Hepatocyte (in vitro differentiated cells): ENCODE measurements around the gene SP8. TPM values are rescaled to one million over a fixed set of nuclear protein-coding genes. Genes with fewer than 3 reads are reported as not detected.

Experiments
- DNase-seq: peaks from one replicate; pipeline ENCODE4 v3.0.0-alpha.2; 2016; ENCODE audit warnings: low spot score
- H2AFZ ChIP-seq: fragments of 200-600 bp; sonication (generic); 2 replicates; pipeline ENCODE4 v1.6.0; 2016; ENCODE audit warnings: antibody characterized with exemption, mild to moderate bottlenecking
- H3K27ac ChIP-seq: fragments of 200-600 bp; sonication (generic); 2 replicates; pipeline ENCODE4 v1.5.1; 2016; ENCODE audit warnings: mild to moderate bottlenecking
- H3K27me3 ChIP-seq: fragments of 200-600 bp; sonication (generic); 2 replicates; pipeline ENCODE4 v1.6.1; 2016
- H3K36me3 ChIP-seq: fragments of 200-600 bp; sonication (generic); replicated peaks from 2 replicates; pipeline ENCODE4 v1.5.1; 2016; ENCODE audit warnings: low read depth; ENCODE audit not compliant: insufficient read depth
- H3K4me1 ChIP-seq: fragments of 200-600 bp; sonication (generic); 2 replicates; pipeline ENCODE4 v1.5.1; 2016; ENCODE audit warnings: mild to moderate bottlenecking, moderate library complexity; ENCODE audit not compliant: insufficient read depth
- H3K4me2 ChIP-seq: fragments of 200-600 bp; sonication (generic); 2 replicates; pipeline ENCODE4 v1.6.0; 2016
- H3K4me3 ChIP-seq: fragments of 200-600 bp; sonication (generic); 2 replicates; pipeline ENCODE4 v1.5.1; 2016; ENCODE audit warnings: mild to moderate bottlenecking
- H3K79me2 ChIP-seq: fragments of 200-600 bp; sonication (generic); 2 replicates; pipeline ENCODE4 v1.6.0; 2017; ENCODE audit warnings: mild to moderate bottlenecking
- H3K9me2 ChIP-seq: fragments of 200-600 bp; sonication (generic); replicated peaks from 2 replicates; pipeline ENCODE4 v1.6.0; 2017; ENCODE audit warnings: mild to moderate bottlenecking; ENCODE audit not compliant: insufficient read depth
- H3K9me3 ChIP-seq: fragments of 200-600 bp; sonication (generic); 2 replicates; pipeline ENCODE4 v1.5.1; 2016; ENCODE audit warnings: low read depth, mild to moderate bottlenecking
- H4K20me1 ChIP-seq: fragments of 200-600 bp; sonication (generic); 2 replicates; pipeline ENCODE4 v1.6.0; 2016; ENCODE audit warnings: mild to moderate bottlenecking; ENCODE audit not compliant: insufficient read depth, poor library complexity, severe bottlenecking
- EZH2 ChIP-seq: fragments of 200-600 bp; sonication (generic); IDR thresholded peaks from 2 replicates; pipeline ENCODE4 v1.6.1; 2016; ENCODE audit warnings: antibody characterized with exemption, mild to moderate bottlenecking, borderline replicate concordance
- EZH2phosphoT487 ChIP-seq: fragments of 200-600 bp; sonication (generic); IDR thresholded peaks from one replicate; pipeline ENCODE4 v1.6.1; 2018; ENCODE audit warnings: antibody characterized with exemption, mild to moderate bottlenecking, low read depth, moderate library complexity; ENCODE audit not compliant: unreplicated experiment, severe bottlenecking
- WGBS: methylation state at CpG from one replicate; pipeline ENCODE4 v1.1.6; 2016; ENCODE audit warnings: low lambda C conversion rate; ENCODE audit errors: missing lambda C conversion rate; 5-methylcytosine and 5-hydroxymethylcytosine counted together
- polyA plus RNA-seq: library from polyadenylated mRNA; unstranded; fragments of >200 nt; fragmentation: Nextera tagmentation; extraction: Ambion mirVana; gene quantifications from 2 replicates; pipeline ENCODE4 v1.2.1, GENCODE V29; 2016
- total RNA-seq: library from RNA; depleted of rRNA; stranded (reverse); fragments of >200 nt; gene quantifications from 2 replicates; pipeline ENCODE4 v1.2.3, GENCODE V29; 2014
- TF ChIP-seq, protein P1 (sequence below): fragments of 200-600 bp; sonication (generic); IDR thresholded peaks from 2 replicates; pipeline ENCODE4 v1.5.1; 2016; ENCODE audit warnings: antibody characterized with exemption, mild to moderate bottlenecking; ENCODE audit not compliant: poor library complexity

Gene SP8
- total and polyA plus RNA-seq, 2 experiments from 2014 or later: 0.04 to 1.0 TPM

DNA sequence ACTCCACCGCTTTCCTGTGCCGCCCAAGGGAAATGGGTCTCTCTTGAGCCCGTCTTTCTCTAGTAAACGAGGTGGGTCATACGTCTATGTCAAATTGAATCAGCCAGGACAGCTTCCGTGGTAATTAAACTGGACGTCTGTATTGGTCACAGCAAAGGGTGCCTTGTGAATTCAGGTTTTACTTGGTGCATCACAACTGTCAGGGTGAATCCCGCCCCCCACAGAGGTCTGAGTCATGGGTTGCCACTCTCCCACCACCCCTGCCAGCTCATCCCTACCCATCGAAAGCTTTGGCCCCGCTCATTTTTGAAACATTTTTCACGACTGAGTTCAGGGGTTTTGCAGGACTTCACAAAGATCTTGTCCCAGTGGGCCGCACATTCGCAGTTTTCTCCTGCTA, 8.0 kb upstream of the SP8 start:
- H3K9me3 ChIP-seq: no peaks in the 10 kb centered on the region
- H3K4me2 ChIP-seq: no peak overlapping the region
- DNase-seq: no peak
- no peak overlapping the region for H2AFZ ChIP-seq
- no peaks in the 10 kb centered on the region for H3K4me1 ChIP-seq
- no peaks in the 10 kb centered on the region for H3K79me2 ChIP-seq
- H3K4me3 ChIP-seq: no peak overlapping the region
- TF ChIP-seq EZH2phosphoT487 (peak; percentile 21), EZH2 (no peak)
- TF ChIP-seq, protein P1, sequence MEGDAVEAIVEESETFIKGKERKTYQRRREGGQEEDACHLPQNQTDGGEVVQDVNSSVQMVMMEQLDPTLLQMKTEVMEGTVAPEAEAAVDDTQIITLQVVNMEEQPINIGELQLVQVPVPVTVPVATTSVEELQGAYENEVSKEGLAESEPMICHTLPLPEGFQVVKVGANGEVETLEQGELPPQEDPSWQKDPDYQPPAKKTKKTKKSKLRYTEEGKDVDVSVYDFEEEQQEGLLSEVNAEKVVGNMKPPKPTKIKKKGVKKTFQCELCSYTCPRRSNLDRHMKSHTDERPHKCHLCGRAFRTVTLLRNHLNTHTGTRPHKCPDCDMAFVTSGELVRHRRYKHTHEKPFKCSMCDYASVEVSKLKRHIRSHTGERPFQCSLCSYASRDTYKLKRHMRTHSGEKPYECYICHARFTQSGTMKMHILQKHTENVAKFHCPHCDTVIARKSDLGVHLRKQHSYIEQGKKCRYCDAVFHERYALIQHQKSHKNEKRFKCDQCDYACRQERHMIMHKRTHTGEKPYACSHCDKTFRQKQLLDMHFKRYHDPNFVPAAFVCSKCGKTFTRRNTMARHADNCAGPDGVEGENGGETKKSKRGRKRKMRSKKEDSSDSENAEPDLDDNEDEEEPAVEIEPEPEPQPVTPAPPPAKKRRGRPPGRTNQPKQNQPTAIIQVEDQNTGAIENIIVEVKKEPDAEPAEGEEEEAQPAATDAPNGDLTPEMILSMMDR: no peak
- H3K27me3 ChIP-seq: peaks cover 96% of the 10 kb centered on the region
- no peaks in the 10 kb centered on the region for H3K36me3 ChIP-seq
- WGBS: 4% methylated on average over 13 of the region's 13 CpGs
- no peaks in the 10 kb centered on the region for H3K9me2 ChIP-seq
- H4K20me1 ChIP-seq: no peaks in the 10 kb centered on the region
- H3K27ac ChIP-seq: no peak overlapping the region

DNA sequence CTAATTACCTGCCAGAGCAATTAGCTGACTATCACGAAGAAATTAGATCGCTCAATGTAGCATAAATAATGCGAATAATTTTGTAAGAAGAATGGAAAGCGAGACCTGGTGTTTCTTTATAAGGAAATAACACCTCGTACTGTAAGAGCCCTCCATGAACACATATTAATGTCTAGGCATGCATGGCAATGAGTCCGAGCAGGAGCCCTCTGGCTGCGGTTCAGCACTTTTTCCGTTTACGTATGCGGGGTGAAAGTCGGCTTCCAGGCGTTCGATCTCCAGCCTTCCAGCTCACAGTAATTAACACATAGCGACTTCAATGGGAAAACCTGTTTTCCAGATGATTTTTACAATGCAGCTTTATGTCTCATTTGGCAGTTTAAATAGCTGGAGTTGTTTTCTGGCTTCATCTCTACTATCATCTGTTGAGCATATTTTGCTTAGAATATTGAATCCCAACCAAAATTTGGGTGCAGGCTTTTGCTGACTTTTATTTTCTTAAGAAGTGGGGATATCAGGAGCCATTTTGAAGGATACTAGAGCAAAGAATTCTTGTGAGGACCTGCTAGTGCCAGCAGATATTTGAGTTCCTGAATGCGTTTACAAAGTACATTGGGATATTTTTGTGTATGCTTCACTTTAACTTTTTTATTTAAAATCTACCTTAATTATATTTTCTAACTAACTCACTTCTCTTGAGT, 7.2 kb upstream of the SP8 start:
- DNase-seq: no peak
- no peaks in the 10 kb centered on the region for H3K79me2 ChIP-seq
- no peak overlapping the region for H3K4me2 ChIP-seq
- no peak overlapping the region for H2AFZ ChIP-seq
- H3K36me3 ChIP-seq: no peaks in the 10 kb centered on the region
- 6% methylated on average over 15 of the region's 15 CpGs for WGBS
- peaks cover 95% of the 10 kb centered on the region for H3K27me3 ChIP-seq
- TF ChIP-seq EZH2 (peak; percentile 91), EZH2phosphoT487 (no peak)
- H4K20me1 ChIP-seq: no peaks in the 10 kb centered on the region
- H3K4me1 ChIP-seq: no peaks in the 10 kb centered on the region
- H3K9me3 ChIP-seq: no peaks in the 10 kb centered on the region
- H3K27ac ChIP-seq: no peak overlapping the region
- H3K4me3 ChIP-seq: no peak overlapping the region
- no peaks in the 10 kb centered on the region for H3K9me2 ChIP-seq

DNA sequence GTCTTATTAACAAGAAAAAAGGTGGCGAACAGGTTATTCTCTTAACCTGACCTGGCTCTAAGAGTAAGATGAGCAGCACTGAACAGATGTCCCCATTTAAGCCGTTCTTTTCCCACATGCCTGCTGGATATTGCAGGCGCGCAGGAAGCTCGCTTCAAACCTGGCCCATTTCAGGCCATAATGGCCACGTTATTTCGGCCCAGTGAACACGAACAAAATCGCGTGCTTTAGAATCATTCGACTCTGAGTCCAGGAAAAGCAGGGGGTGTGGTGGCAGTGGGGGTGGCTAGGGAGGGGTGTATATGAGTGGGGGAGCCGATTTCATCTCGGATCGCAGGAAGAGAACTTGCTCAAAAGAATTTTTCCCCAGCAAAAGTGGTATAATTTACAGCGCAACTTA, 6.6 kb upstream of the SP8 start:
- DNase-seq: no peak
- Histone ChIP-seq H3K27me3 (peaks cover 96% of the 10 kb centered on the region), H3K79me2 (no peaks in the 10 kb centered on the region), H3K4me1 (no peaks in the 10 kb centered on the region), H3K27ac (no peak overlapping the region), H4K20me1 (no peaks in the 10 kb centered on the region), H3K4me2 (no peak overlapping the region), H2AFZ (no peak overlapping the region), H3K9me2 (no peaks in the 10 kb centered on the region), H3K9me3 (no peaks in the 10 kb centered on the region), H3K4me3 (no peak overlapping the region), H3K36me3 (no peaks in the 10 kb centered on the region)
- WGBS: 7% methylated on average over 15 of the region's 15 CpGs
- no peak for TF ChIP-seq EZH2phosphoT487
- no peak for TF ChIP-seq EZH2
- TF ChIP-seq, protein P1: no peak

DNA sequence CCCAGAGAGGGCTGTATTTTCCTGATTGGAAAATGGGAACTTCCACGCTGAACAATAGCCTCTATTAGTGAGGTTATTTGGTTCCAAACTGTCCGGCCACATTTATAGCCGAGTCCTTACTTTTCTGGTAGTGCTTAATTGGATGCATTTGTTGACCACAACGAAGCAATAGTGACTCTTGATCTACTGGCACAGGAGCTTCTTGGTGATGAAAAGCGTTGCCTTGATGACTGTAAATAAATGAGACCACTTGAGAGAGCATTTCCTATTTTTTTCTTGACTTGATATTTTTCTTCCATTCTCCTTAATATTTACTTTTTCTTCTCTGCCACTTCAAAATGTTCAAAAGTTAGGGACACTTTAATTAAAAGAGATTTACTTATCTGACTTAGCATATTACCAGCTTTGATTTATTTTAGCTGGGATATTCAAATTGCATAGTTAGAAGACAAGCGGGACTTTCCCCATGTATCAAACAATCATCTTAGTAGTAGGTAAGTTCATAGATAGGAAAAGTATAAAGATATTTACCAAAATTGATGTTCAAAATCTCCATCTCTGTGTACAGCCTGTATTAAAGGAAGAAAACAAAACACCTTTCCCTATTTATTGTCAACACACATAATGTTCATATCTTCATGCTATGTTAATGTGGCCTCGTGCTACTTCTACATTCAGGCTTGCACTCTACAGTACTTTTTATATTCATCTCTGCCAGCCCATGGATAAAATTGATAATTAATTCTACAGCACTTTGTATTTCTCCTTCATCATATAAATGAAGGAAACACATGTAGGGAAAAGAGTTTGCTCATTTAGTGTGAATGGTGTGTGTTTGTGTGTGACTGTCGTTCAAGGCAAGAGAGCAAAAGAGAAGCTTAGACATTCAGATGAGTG, 5.1 kb upstream of the SP8 start:
- Histone ChIP-seq H4K20me1 (no peaks in the 10 kb centered on the region), H3K4me1 (peaks cover 3% of the 10 kb centered on the region), H3K79me2 (no peaks in the 10 kb centered on the region), H3K9me2 (no peaks in the 10 kb centered on the region), H3K4me3 (no peak overlapping the region), H2AFZ (no peak overlapping the region), H3K9me3 (no peaks in the 10 kb centered on the region), H3K27ac (no peak overlapping the region), H3K36me3 (no peaks in the 10 kb centered on the region), H3K4me2 (no peak overlapping the region), H3K27me3 (peaks cover 99% of the 10 kb centered on the region)
- WGBS: 5% methylated on average over 8 of the region's 8 CpGs
- TF ChIP-seq EZH2phosphoT487: peak; percentile 52
- TF ChIP-seq, protein P1: no peak
- DNase-seq: no peak
